ENCODE data around the gene DYNLT1.
A peak's percentile ranks its signal among the peaks of the same experiment; 100 is the strongest.
"Not testable (repeated sequence)": the region's sequence is repeated elsewhere in the genome, so short reads cannot be mapped to it uniquely, and the experiment has no call there.

Gene DYNLT1

GRCh38 chr6:158645064-158646022 is 800 bp upstream of the DYNLT1 start:
- no peaks in the 10 kb centered on the region for H3K9me3 Mint-ChIP-seq
- ATAC-seq (replicated peaks; ENCODE audit: extremely low read depth, poor library complexity, severe bottlenecking), result no peak
- H3K27ac Mint-ChIP-seq (ENCODE audit: low read depth), result peak overlapping the region; percentile 94
- H3K27me3 Mint-ChIP-seq, result no peaks in the 10 kb centered on the region
- peak overlapping the region; percentile 96 for H3K4me3 Mint-ChIP-seq
- DNase-seq (ENCODE audit: low spot score in 2 of 2), result no peak
- peaks cover 65% of the 10 kb centered on the region for H3K4me1 Mint-ChIP-seq
- H3K36me3 Mint-ChIP-seq (ENCODE audit: insufficient read depth), result peaks cover 33% of the 10 kb centered on the region

GRCh38 chr6:158643836-158644230 is 710 bp downstream of the DYNLT1 start:
- peaks cover 64% of the 10 kb centered on the region for H3K4me1 Mint-ChIP-seq
- H3K4me3 Mint-ChIP-seq, result peak overlapping the region; percentile 96
- no peaks in the 10 kb centered on the region for H3K27me3 Mint-ChIP-seq
- DNase-seq (ENCODE audit: low spot score in 2 of 2) (no peak), ATAC-seq (replicated peaks; ENCODE audit: extremely low read depth, poor library complexity, severe bottlenecking) (peak; percentile 4)
- H3K36me3 Mint-ChIP-seq (ENCODE audit: insufficient read depth), result peaks cover 35% of the 10 kb centered on the region
- H3K9me3 Mint-ChIP-seq, result no peaks in the 10 kb centered on the region
- H3K27ac Mint-ChIP-seq (ENCODE audit: low read depth), result peak overlapping the region; percentile 94

GRCh38 chr6:158642097-158642601 is 2.4 kb downstream of the DYNLT1 start:
- peak overlapping the region; percentile 96 for H3K4me3 Mint-ChIP-seq
- ATAC-seq (replicated peaks; ENCODE audit: extremely low read depth, poor library complexity, severe bottlenecking), result no peak
- H3K4me1 Mint-ChIP-seq, result peaks cover 70% of the 10 kb centered on the region
- no peaks in the 10 kb centered on the region for H3K9me3 Mint-ChIP-seq
- DNase-seq (ENCODE audit: low spot score in 2 of 2), result no peak
- H3K36me3 Mint-ChIP-seq (ENCODE audit: insufficient read depth), result peaks cover 43% of the 10 kb centered on the region
- H3K27me3 Mint-ChIP-seq, result no peaks in the 10 kb centered on the region
- peak overlapping the region; percentile 94 for H3K27ac Mint-ChIP-seq (ENCODE audit: low read depth)

GRCh38 chr6:158640519-158640918 is 4.0 kb downstream of the DYNLT1 start:
- Mint-ChIP-seq H3K4me1 (peaks cover 66% of the 10 kb centered on the region), H3K4me3 (peak overlapping the region; percentile 55)

GRCh38 chr6:158639056-158639455 is 5.5 kb downstream of the DYNLT1 start:
- peaks cover 71% of the 10 kb centered on the region for H3K4me1 Mint-ChIP-seq
- H3K27ac Mint-ChIP-seq (ENCODE audit: low read depth), result peak overlapping the region; percentile 92

More at GRCh38 chr6:158640519-158640918, 4.0 kb downstream of the DYNLT1 start:
- Mint-ChIP-seq H3K27ac (ENCODE audit: low read depth) (peak overlapping the region; percentile 92), H3K9me3 (no peaks in the 10 kb centered on the region), H3K27me3 (no peaks in the 10 kb centered on the region), H3K36me3 (ENCODE audit: insufficient read depth) (peaks cover 55% of the 10 kb centered on the region)
- DNase-seq (ENCODE audit: low spot score in 2 of 2) (no peak), ATAC-seq (replicated peaks; ENCODE audit: extremely low read depth, poor library complexity, severe bottlenecking) (no peak)

GRCh38 chr6:158638324-158638854 is 6.2 kb downstream of the DYNLT1 start:
- Mint-ChIP-seq H3K4me3 (no peak overlapping the region), H3K27me3 (no peaks in the 10 kb centered on the region), H3K36me3 (ENCODE audit: insufficient read depth) (peaks cover 46% of the 10 kb centered on the region), H3K9me3 (no peaks in the 10 kb centered on the region), H3K4me1 (peaks cover 71% of the 10 kb centered on the region), H3K27ac (ENCODE audit: low read depth) (peak overlapping the region; percentile 92)
- ATAC-seq (replicated peaks; ENCODE audit: extremely low read depth, poor library complexity, severe bottlenecking) (no peak), DNase-seq (ENCODE audit: low spot score in 2 of 2) (no peak)

More at GRCh38 chr6:158639056-158639455, 5.5 kb downstream of the DYNLT1 start:
- Mint-ChIP-seq H3K9me3 (no peaks in the 10 kb centered on the region), H3K36me3 (ENCODE audit: insufficient read depth) (peaks cover 49% of the 10 kb centered on the region), H3K27me3 (no peaks in the 10 kb centered on the region), H3K4me3 (no peak overlapping the region)
- ATAC-seq (replicated peaks; ENCODE audit: extremely low read depth, poor library complexity, severe bottlenecking) (no peak), DNase-seq (ENCODE audit: low spot score in 2 of 2) (no peak)

GRCh38 chr6:158636778-158637177 is 7.8 kb downstream of the DYNLT1 start:
- no peaks in the 10 kb centered on the region for H3K9me3 Mint-ChIP-seq
- H3K4me3 Mint-ChIP-seq, result no peak overlapping the region
- ATAC-seq (replicated peaks; ENCODE audit: extremely low read depth, poor library complexity, severe bottlenecking) (no peak), DNase-seq (ENCODE audit: low spot score in 2 of 2) (no peak)
- H3K27me3 Mint-ChIP-seq, result no peaks in the 10 kb centered on the region
- H3K27ac Mint-ChIP-seq (ENCODE audit: low read depth), result peak overlapping the region; percentile 84
- H3K36me3 Mint-ChIP-seq (ENCODE audit: insufficient read depth), result peaks cover 51% of the 10 kb centered on the region
- peaks cover 56% of the 10 kb centered on the region for H3K4me1 Mint-ChIP-seq

GRCh38 chr6:158635427-158636073 is 9.0 kb downstream of the DYNLT1 start:
- Mint-ChIP-seq H3K4me3 (no peak overlapping the region), H3K9me3 (no peaks in the 10 kb centered on the region), H3K4me1 (peaks cover 53% of the 10 kb centered on the region), H3K27me3 (no peaks in the 10 kb centered on the region), H3K27ac (ENCODE audit: low read depth) (peak overlapping the region; percentile 84), H3K36me3 (ENCODE audit: insufficient read depth) (peaks cover 57% of the 10 kb centered on the region)
- DNase-seq (ENCODE audit: low spot score in 2 of 2), result no peak
- ATAC-seq (replicated peaks; ENCODE audit: extremely low read depth, poor library complexity, severe bottlenecking), result no peak

- no peaks in the 10 kb centered on the region for H3K9me3 Mint-ChIP-seq
- H3K27ac Mint-ChIP-seq (ENCODE audit: low read depth), result peak overlapping the region; percentile 84
- peaks cover 46% of the 10 kb centered on the region for H3K4me1 Mint-ChIP-seq
- no peaks in the 10 kb centered on the region for H3K27me3 Mint-ChIP-seq
- no peak overlapping the region for H3K4me3 Mint-ChIP-seq
- H3K36me3 Mint-ChIP-seq (ENCODE audit: insufficient read depth), result peaks cover 54% of the 10 kb centered on the region
- no peak for DNase-seq (ENCODE audit: low spot score in 2 of 2)
- peak; percentile 78 for ATAC-seq (replicated peaks; ENCODE audit: extremely low read depth, poor library complexity, severe bottlenecking)
Observed at GRCh38 chr6:158634695-158635426, 9.7 kb downstream of the DYNLT1 start.

- Mint-ChIP-seq H3K36me3 (ENCODE audit: insufficient read depth) (peaks cover 50% of the 10 kb centered on the region), H3K4me3 (no peak overlapping the region), H3K27ac (ENCODE audit: low read depth) (no peak overlapping the region), H3K4me1 (peaks cover 33% of the 10 kb centered on the region), H3K27me3 (no peaks in the 10 kb centered on the region), H3K9me3 (no peaks in the 10 kb centered on the region)
- ATAC-seq (replicated peaks; ENCODE audit: extremely low read depth, poor library complexity, severe bottlenecking) (no peak), DNase-seq (ENCODE audit: low spot score in 2 of 2) (no peak)
Observed at GRCh38 chr6:158633127-158633526, 11.4 kb downstream of the DYNLT1 start.

GRCh38 chr6:158632538-158633119 is 11.9 kb downstream of the DYNLT1 start:
- DNase-seq (ENCODE audit: low spot score in 2 of 2); H3K27me3 Mint-ChIP-seq; H3K9me3 Mint-ChIP-seq; H3K4me3 Mint-ChIP-seq; ATAC-seq (replicated peaks; ENCODE audit: extremely low read depth, poor library complexity, severe bottlenecking): not testable (repeated sequence)
- Mint-ChIP-seq H3K36me3 (ENCODE audit: insufficient read depth) (peaks cover 54% of the 10 kb centered on the region), H3K27ac (ENCODE audit: low read depth) (peak overlapping the region; percentile 58), H3K4me1 (peaks cover 36% of the 10 kb centered on the region)
